HG02840 (cell line): ENCODE measurements around the gene IL17REL.

ENCODE experiments used
- ATAC-seq: cut with Tn5 transposase; IDR thresholded peaks from one replicate; pipeline ENCODE4 v1.9.1; 2021; ENCODE audit warnings: mild to moderate bottlenecking, moderate library complexity, moderate number of reproducible peaks; ENCODE audit not compliant: unreplicated experiment, low FRiP score

Gene IL17REL

GRCh38 chr22:49960159-49961004 lies 52.2 kb downstream of the IL17REL start, which contains the start of gene PIM3:
PIM3 (plus strand) TSS chr22:49960772; CDS start chr22:49960948, 176 bp downstream.
- ATAC-seq = peak; percentile 57

- ATAC-seq = no peak
Measured at GRCh38 chr22:49959782-49960158, 52.8 kb downstream of the IL17REL start.

GRCh38 chr22:49958931-49959781 lies 53.4 kb downstream of the IL17REL start:
- no peak for ATAC-seq

- no peak for ATAC-seq
Measured at GRCh38 chr22:49958366-49958921, 54.1 kb downstream of the IL17REL start.

GRCh38 chr22:49957826-49958365 lies 54.7 kb downstream of the IL17REL start:
- no peak for ATAC-seq

GRCh38 chr22:49956914-49957825 lies 55.4 kb downstream of the IL17REL start:
- no peak for ATAC-seq

GRCh38 chr22:49956418-49956770 lies 56.2 kb downstream of the IL17REL start:
- no peak for ATAC-seq

GRCh38 chr22:49955581-49956417 lies 56.8 kb downstream of the IL17REL start:
- ATAC-seq = no peak

GRCh38 chr22:49954991-49955580 lies 57.5 kb downstream of the IL17REL start:
- ATAC-seq = no peak

- no peak for ATAC-seq
Measured at GRCh38 chr22:49954354-49954753, 58.2 kb downstream of the IL17REL start.

- ATAC-seq = no peak
Measured at GRCh38 chr22:49953680-49954344, 58.8 kb downstream of the IL17REL start.

- ATAC-seq = no peak
Measured at GRCh38 chr22:49953027-49953679, 59.4 kb downstream of the IL17REL start.

GRCh38 chr22:49951986-49952896 lies 60.3 kb downstream of the IL17REL start:
- ATAC-seq = no peak

GRCh38 chr22:49951678-49951985 lies 60.9 kb downstream of the IL17REL start:
- ATAC-seq = no peak

- ATAC-seq = no peak
Measured at GRCh38 chr22:49951000-49951677, 61.4 kb downstream of the IL17REL start.

- ATAC-seq = no peak
Measured at GRCh38 chr22:49950396-49950994, 62.1 kb downstream of the IL17REL start.
